ENCODE measurements around the gene LKAAEAR1. TPM values are rescaled to one million over a fixed set of nuclear protein-coding genes. Genes with fewer than 3 reads are reported as not detected.

Gene LKAAEAR1
- total RNA-seq, 1 donor = 0.72 TPM

DNA sequence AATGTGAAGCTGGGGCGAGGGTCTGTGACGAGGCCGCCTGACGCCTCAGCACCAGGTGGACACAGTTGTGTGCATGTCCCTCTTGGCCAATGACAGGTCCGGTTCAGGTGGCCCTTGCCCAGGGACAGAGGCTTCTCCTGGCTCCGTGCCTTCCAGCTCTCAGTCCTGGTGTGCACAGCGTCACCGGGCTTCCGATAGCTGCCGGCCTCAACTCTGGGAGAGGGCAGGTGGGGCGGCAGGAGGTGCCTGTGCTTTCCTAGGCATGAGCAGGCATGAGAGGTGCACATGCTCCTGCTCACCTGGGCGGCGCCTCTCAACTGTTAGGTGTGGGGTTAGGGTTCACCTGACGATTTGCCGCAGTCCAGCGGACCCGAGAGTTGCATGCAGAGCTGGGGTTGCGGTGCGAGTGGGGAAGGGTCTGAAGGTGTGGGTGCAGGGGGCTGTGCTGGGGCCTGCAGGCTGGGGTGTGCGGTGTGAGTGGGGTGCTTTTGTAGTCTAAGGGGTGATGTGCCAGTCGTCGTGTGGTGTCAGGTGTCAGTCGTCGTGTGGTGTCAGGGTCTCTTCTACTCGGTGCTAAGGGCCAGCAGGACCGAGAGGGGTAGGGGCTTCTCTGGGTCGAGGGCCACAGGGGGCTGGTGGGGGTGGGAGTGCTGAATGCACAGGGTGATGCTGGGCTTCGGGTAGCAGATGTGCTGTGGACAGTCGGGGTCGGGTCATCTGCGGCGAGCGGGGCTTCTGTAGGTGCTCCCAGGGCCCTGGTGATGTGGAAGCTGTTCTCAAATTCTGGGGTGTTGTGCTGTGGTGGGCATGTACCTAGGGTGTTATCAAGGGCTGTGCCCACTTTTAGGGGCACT lies 31.0 kb downstream of the LKAAEAR1 start:
- peaks cover 2% of the 10 kb centered on the region for H4K20me1 ChIP-seq (ENCODE audit: insufficient read depth, low read length)
- no peak overlapping the region for H3K4me3 ChIP-seq (ENCODE audit: insufficient read depth, low read length)
- H2AFZ ChIP-seq (ENCODE audit: low read length) = no peak overlapping the region
- H3K9me3 ChIP-seq (ENCODE audit: low read depth, low read length) = no peaks in the 10 kb centered on the region
- H3K79me2 ChIP-seq (ENCODE audit: insufficient read depth, low read length) = no peaks in the 10 kb centered on the region
- H3K27ac ChIP-seq (ENCODE audit: low read depth, low read length) = no peak overlapping the region
- H3K4me2 ChIP-seq (ENCODE audit: insufficient read depth, low read length) = no peak overlapping the region
- peaks cover 19% of the 10 kb centered on the region for H3K4me1 ChIP-seq (ENCODE audit: insufficient read depth, low read length)
- no peaks in the 10 kb centered on the region for H3K36me3 ChIP-seq (ENCODE audit: insufficient read depth, low read length)
- no peak for TF ChIP-seq CTCF (IDR thresholded peaks at IDR 0.05; ENCODE audit: extremely low read depth, low read depth, low read length)
- H3K27me3 ChIP-seq (ENCODE audit: insufficient read depth, low read length) = peaks cover 10% of the 10 kb centered on the region
- DNase-seq (ENCODE audit: insufficient read length, low spot score, missing footprints) = no peak

DNA sequence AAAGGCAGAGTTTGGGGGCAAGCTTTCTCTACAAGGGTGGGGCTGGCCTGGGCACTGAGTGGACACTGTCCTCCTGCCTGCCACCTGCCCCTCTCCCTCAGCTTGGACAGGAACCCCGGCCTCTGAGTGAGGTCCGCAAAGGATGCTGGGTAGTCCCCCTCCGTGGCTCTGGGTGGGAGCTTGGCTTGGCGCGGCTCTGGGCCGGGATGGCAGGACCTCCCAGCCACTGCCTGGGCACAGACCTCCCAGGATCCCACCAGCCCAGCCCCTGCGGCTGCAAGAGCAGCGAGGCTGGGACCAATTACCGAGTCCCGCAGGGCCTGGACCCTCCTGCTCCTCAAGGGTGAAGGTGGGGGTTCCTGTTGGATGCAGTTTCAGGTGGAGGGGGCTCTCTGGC lies 31.9 kb downstream of the LKAAEAR1 start:
- no peak overlapping the region for H2AFZ ChIP-seq (ENCODE audit: low read length)
- no peak overlapping the region for H3K27ac ChIP-seq (ENCODE audit: low read depth, low read length)

DNA sequence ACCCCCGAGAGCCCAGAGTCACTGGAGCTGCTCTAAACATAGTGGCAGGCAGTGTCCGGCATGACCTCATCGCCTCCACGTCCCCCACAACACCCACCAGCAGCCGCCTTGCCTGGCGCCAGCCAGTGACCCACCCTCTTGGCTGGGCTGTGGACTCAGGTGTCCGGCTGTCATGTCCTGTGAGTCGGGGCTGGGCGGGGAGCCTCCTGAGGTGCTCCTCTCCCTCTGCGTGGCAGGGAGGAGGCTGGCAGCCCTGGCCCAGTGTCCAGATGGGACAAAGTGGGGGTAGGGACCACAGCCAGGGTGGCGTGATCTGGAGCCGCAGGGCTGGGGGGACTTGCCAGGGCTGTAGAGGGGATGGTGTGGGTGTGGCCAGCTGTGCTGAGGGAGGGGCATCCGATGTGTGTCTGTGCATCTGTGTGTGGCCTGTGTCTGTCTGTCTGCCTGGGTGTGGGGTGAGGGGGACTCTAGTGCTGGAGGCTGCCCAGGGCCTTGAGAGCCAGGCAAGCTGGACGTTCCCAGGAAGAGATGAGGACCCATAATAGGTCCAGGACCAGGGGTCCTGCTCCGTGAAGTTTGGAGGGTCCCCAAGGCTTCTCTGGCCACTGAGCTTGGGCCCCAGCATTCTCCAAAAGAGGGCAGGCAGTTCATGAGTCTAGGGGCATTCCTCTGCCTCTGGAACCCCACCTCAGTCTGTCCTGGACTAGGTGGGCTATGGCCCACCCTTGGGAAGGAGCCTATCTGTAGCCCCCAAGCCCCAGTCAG lies 32.5 kb downstream of the LKAAEAR1 start:
- no peak overlapping the region for H3K4me3 ChIP-seq (ENCODE audit: insufficient read depth, low read length)
- no peaks in the 10 kb centered on the region for H3K79me2 ChIP-seq (ENCODE audit: insufficient read depth, low read length)
- no peaks in the 10 kb centered on the region for H4K20me1 ChIP-seq (ENCODE audit: insufficient read depth, low read length)
- H3K27me3 ChIP-seq (ENCODE audit: insufficient read depth, low read length) = peaks cover 19% of the 10 kb centered on the region
- no peak for TF ChIP-seq CTCF (IDR thresholded peaks at IDR 0.05; ENCODE audit: extremely low read depth, low read depth, low read length)
- no peak overlapping the region for H3K27ac ChIP-seq (ENCODE audit: low read depth, low read length)
- H2AFZ ChIP-seq (ENCODE audit: low read length) = no peak overlapping the region
- no peaks in the 10 kb centered on the region for H3K36me3 ChIP-seq (ENCODE audit: insufficient read depth, low read length)
- H3K9me3 ChIP-seq (ENCODE audit: low read depth, low read length) = no peaks in the 10 kb centered on the region
- no peak for DNase-seq (ENCODE audit: insufficient read length, low spot score, missing footprints)
- H3K4me1 ChIP-seq (ENCODE audit: insufficient read depth, low read length) = peaks cover 15% of the 10 kb centered on the region
- no peak overlapping the region for H3K4me2 ChIP-seq (ENCODE audit: insufficient read depth, low read length)

More for the DNA sequence above, 31.9 kb downstream of the LKAAEAR1 start:
- Histone ChIP-seq H3K4me2 (ENCODE audit: insufficient read depth, low read length) (no peak overlapping the region), H4K20me1 (ENCODE audit: insufficient read depth, low read length) (no peaks in the 10 kb centered on the region), H3K4me3 (ENCODE audit: insufficient read depth, low read length) (no peak overlapping the region), H3K9me3 (ENCODE audit: low read depth, low read length) (no peaks in the 10 kb centered on the region), H3K79me2 (ENCODE audit: insufficient read depth, low read length) (no peaks in the 10 kb centered on the region), H3K36me3 (ENCODE audit: insufficient read depth, low read length) (no peaks in the 10 kb centered on the region), H3K4me1 (ENCODE audit: insufficient read depth, low read length) (peaks cover 15% of the 10 kb centered on the region), H3K27me3 (ENCODE audit: insufficient read depth, low read length) (peaks cover 16% of the 10 kb centered on the region)
- TF ChIP-seq CTCF (IDR thresholded peaks at IDR 0.05; ENCODE audit: extremely low read depth, low read depth, low read length) = no peak
- no peak for DNase-seq (ENCODE audit: insufficient read length, low spot score, missing footprints)

DNA sequence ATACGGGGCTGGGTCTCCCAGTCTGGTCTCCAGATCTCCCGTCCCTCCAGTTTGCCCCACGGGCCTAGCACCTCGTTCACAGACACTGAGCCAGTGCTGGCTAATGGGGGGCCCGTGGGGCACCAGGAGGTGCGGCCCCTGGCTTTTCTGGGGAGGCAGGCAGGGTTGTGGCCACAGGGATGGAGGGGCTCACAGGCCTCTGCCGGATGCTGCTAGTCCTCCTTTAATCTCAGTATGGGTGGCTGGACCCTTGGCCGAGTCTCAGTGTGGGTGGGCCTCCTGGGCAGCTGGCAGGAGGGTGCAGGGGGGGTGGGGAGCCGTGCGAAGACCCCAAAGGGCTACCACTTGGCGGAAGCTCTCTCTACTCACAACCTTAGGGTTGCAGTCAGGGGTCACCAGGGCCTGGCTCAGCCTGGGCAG lies 33.2 kb downstream of the LKAAEAR1 start:
- Histone ChIP-seq H3K79me2 (ENCODE audit: insufficient read depth, low read length) (no peaks in the 10 kb centered on the region), H3K27me3 (ENCODE audit: insufficient read depth, low read length) (peaks cover 23% of the 10 kb centered on the region), H4K20me1 (ENCODE audit: insufficient read depth, low read length) (no peaks in the 10 kb centered on the region), H3K4me2 (ENCODE audit: insufficient read depth, low read length) (no peak overlapping the region), H3K9me3 (ENCODE audit: low read depth, low read length) (no peaks in the 10 kb centered on the region), H3K27ac (ENCODE audit: low read depth, low read length) (no peak overlapping the region), H3K4me1 (ENCODE audit: insufficient read depth, low read length) (peaks cover 12% of the 10 kb centered on the region), H3K4me3 (ENCODE audit: insufficient read depth, low read length) (no peak overlapping the region), H3K36me3 (ENCODE audit: insufficient read depth, low read length) (no peaks in the 10 kb centered on the region), H2AFZ (ENCODE audit: low read length) (no peak overlapping the region)
- no peak for DNase-seq (ENCODE audit: insufficient read length, low spot score, missing footprints)
- no peak for TF ChIP-seq CTCF (IDR thresholded peaks at IDR 0.05; ENCODE audit: extremely low read depth, low read depth, low read length)

Data from osteoblast (primary cell).